HepG2 (cell line): Measurements from ENCODE around the gene TM9SF2. TPM values are rescaled to one million over a fixed set of nuclear protein-coding genes. Genes with fewer than 3 reads are reported as not detected.
A peak's percentile ranks its signal among the peaks of the same experiment; 100 is the strongest.

Experiments
- CEBPG ChIP-seq: IDR thresholded peaks from 2 replicates; pipeline ENCODE4 v1.6.1; 2016
- FOXA1 ChIP-seq, 2 experiments: fragments of 450-650 bp in 1 of 2; sonication (generic) in 1 of 2; formaldehyde crosslinking in 1 of 2; IDR thresholded peaks; 2 replicates each; pipeline versions ENCODE4 v1.4.0 to v1.6.1; 2016 to 2020; ENCODE audit warnings: missing genetic modification reagents in 1 of 2
- FOXP1 ChIP-seq, 2 experiments: fragments of 450-650 bp in 1 of 2; IDR thresholded peaks; 2 replicates each; pipeline ENCODE4 v1.6.1; 2017 to 2018; ENCODE audit warnings: antibody characterized with exemption in 1 of 2
- HNF4A ChIP-seq: sonication (generic); formaldehyde crosslinking; IDR thresholded peaks from 2 replicates; pipeline ENCODE4 v1.4.0; 2020; ENCODE audit warnings: missing genetic modification reagents
- MIXL1 ChIP-seq: IDR thresholded peaks from 2 replicates; pipeline ENCODE4 v1.6.1; 2016
- NCOA2 ChIP-seq: sonication (generic); formaldehyde crosslinking; IDR thresholded peaks from 2 replicates; pipeline ENCODE4 v1.8.0; 2022; ENCODE audit warnings: inconsistent platforms
- NCOR1 ChIP-seq: fragments of 200-600 bp; sonication (generic); IDR thresholded peaks from 2 replicates; pipeline ENCODE4 v1.7.0; 2017; ENCODE audit warnings: antibody characterized with exemption, low read length, borderline replicate concordance
- NFIC ChIP-seq: IDR thresholded peaks from 2 replicates; pipeline ENCODE4 v1.6.1; 2012; ENCODE audit warnings: mild to moderate bottlenecking, low read length, inconsistent platforms
- NFYB ChIP-seq: sonication (generic); formaldehyde crosslinking; IDR thresholded peaks from 2 replicates; pipeline ENCODE4 v1.4.0; 2020; ENCODE audit warnings: missing genetic modification reagents
- PITX1 ChIP-seq: sonication (generic); formaldehyde crosslinking; IDR thresholded peaks from 2 replicates; pipeline ENCODE4 v1.5.1; 2020; ENCODE audit warnings: mild to moderate bottlenecking, missing genetic modification reagents
- TCF7 ChIP-seq: sonication (generic); IDR thresholded peaks from 2 replicates; pipeline ENCODE4 v1.6.1; 2016; ENCODE audit warnings: antibody characterized with exemption, low read depth
- ZNF816 ChIP-seq: sonication (generic); formaldehyde crosslinking; IDR thresholded peaks from 2 replicates; pipeline ENCODE4 v1.8.0; 2022; ENCODE audit warnings: missing genetic modification reagents, mild to moderate bottlenecking, borderline replicate concordance
- polyA plus RNA-seq, 8 experiments: library from polyadenylated mRNA; depleted of rRNA in 3 of 8; stranded (reverse) in 7 of 8; unstranded in 1 of 8; fragments of >200 nt; fragmentation: Illumina TruSeq in 4 of 8; extraction: Trizol in 4 of 8; gene quantifications; 2 replicates each; pipeline versions ENCODE4 v1.2.1 to v1.2.3, GENCODE V29; 2011 to 2016; ENCODE audit warnings: low read depth in 4 of 8, missing spikeins in 1 of 8, mixed read lengths in 1 of 8; ENCODE audit not compliant: insufficient read depth in 1 of 8
- total RNA-seq, 5 experiments: library from RNA; depleted of rRNA; stranded (reverse); fragments of >200 nt; fragmentation: Illumina TruSeq; extraction: Trizol; gene quantifications; 2 replicates each; pipeline ENCODE4 v1.2.3, GENCODE V29; 2016; ENCODE audit warnings: low read depth in 1 of 5
- TF ChIP-seq, protein P1 (sequence below): sonication (generic); formaldehyde crosslinking; IDR thresholded peaks from 2 replicates; pipeline ENCODE4 v1.4.0; 2020; ENCODE audit warnings: mild to moderate bottlenecking, missing genetic modification reagents, borderline replicate concordance
- TF ChIP-seq, protein P2 (sequence below): sonication (generic); formaldehyde crosslinking; IDR thresholded peaks from 2 replicates; pipeline ENCODE4 v1.5.1; 2020; ENCODE audit warnings: mild to moderate bottlenecking, missing genetic modification reagents
- TF ChIP-seq, protein P3 (sequence below): IDR thresholded peaks from 2 replicates; pipeline ENCODE4 v1.6.1; 2016; ENCODE audit warnings: low read depth, missing genetic modification reagents, missing compliant biosample characterization
- TF ChIP-seq, protein P4 (sequence below): sonication (generic); formaldehyde crosslinking; IDR thresholded peaks from 2 replicates; pipeline ENCODE4 v1.8.1; 2023; ENCODE audit warnings: missing genetic modification reagents, mild to moderate bottlenecking, borderline replicate concordance

TM9SF2 gene
- total and polyA plus RNA-seq, 2 of the 13 experiments (the other 11 are each of a cell fraction or from before 2014, with no cell fraction given): 94.1 to 123 TPM

DNA sequence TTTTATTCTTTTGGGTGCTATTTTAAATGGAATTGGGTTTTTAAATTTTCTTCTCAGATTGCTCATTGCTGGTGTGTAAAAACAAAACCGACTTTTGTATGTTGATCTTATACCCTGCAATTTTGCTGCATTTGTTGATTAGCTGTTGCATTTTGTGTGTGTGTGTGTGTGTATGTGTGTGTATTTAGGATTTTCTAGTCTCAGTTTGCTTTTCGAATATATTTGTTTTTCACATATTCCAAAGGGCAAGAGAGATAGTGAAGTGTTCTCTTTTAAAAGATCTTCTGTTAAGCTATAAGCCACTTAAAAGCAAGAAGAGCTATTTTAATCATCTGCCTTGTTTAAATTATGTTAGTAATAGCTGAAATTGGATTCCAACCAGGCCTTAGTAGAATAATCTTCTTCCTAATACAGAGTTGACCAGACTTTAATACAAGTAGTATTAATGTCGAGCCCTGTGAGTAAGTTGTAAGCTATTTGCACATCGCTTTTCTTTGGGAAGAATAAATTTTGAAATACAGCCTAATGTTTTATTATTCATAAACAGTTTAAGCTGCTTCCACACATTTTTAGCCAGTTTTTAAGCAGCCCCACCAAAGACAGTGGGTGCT is 57.4 kb downstream of the TM9SF2 start (continued):
- TF ChIP-seq, protein P1, sequence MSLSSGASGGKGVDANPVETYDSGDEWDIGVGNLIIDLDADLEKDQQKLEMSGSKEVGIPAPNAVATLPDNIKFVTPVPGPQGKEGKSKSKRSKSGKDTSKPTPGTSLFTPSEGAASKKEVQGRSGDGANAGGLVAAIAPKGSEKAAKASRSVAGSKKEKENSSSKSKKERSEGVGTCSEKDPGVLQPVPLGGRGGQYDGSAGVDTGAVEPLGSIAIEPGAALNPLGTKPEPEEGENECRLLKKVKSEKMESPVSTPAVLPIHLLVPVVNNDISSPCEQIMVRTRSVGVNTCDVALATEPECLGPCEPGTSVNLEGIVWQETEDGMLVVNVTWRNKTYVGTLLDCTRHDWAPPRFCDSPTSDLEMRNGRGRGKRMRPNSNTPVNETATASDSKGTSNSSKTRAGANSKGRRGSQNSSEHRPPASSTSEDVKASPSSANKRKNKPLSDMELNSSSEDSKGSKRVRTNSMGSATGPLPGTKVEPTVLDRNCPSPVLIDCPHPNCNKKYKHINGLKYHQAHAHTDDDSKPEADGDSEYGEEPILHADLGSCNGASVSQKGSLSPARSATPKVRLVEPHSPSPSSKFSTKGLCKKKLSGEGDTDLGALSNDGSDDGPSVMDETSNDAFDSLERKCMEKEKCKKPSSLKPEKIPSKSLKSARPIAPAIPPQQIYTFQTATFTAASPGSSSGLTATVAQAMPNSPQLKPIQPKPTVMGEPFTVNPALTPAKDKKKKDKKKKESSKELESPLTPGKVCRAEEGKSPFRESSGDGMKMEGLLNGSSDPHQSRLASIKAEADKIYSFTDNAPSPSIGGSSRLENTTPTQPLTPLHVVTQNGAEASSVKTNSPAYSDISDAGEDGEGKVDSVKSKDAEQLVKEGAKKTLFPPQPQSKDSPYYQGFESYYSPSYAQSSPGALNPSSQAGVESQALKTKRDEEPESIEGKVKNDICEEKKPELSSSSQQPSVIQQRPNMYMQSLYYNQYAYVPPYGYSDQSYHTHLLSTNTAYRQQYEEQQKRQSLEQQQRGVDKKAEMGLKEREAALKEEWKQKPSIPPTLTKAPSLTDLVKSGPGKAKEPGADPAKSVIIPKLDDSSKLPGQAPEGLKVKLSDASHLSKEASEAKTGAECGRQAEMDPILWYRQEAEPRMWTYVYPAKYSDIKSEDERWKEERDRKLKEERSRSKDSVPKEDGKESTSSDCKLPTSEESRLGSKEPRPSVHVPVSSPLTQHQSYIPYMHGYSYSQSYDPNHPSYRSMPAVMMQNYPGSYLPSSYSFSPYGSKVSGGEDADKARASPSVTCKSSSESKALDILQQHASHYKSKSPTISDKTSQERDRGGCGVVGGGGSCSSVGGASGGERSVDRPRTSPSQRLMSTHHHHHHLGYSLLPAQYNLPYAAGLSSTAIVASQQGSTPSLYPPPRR: peak; percentile 82
- TF ChIP-seq FOXP1 (IDR thresholded peaks at IDR 0.05): peak; percentile 94
- TF ChIP-seq FOXP1 (CRISPR knock-in tag; IDR thresholded peaks at IDR 0.05): peak; percentile 91
- TF ChIP-seq NCOR1: 0 out of 2 replicates have a peak, but pooled peaks have one; percentile 36
- peak; percentile 53; the same call in 1 of the 2 replicates for TF ChIP-seq NCOA2 (CRISPR knock-in tag)
- peak; percentile 59 for TF ChIP-seq TCF7
- peak; percentile 13; the same call in 1 of the 2 replicates for TF ChIP-seq CEBPG (CRISPR knock-in tag)
- TF ChIP-seq, protein P2, sequence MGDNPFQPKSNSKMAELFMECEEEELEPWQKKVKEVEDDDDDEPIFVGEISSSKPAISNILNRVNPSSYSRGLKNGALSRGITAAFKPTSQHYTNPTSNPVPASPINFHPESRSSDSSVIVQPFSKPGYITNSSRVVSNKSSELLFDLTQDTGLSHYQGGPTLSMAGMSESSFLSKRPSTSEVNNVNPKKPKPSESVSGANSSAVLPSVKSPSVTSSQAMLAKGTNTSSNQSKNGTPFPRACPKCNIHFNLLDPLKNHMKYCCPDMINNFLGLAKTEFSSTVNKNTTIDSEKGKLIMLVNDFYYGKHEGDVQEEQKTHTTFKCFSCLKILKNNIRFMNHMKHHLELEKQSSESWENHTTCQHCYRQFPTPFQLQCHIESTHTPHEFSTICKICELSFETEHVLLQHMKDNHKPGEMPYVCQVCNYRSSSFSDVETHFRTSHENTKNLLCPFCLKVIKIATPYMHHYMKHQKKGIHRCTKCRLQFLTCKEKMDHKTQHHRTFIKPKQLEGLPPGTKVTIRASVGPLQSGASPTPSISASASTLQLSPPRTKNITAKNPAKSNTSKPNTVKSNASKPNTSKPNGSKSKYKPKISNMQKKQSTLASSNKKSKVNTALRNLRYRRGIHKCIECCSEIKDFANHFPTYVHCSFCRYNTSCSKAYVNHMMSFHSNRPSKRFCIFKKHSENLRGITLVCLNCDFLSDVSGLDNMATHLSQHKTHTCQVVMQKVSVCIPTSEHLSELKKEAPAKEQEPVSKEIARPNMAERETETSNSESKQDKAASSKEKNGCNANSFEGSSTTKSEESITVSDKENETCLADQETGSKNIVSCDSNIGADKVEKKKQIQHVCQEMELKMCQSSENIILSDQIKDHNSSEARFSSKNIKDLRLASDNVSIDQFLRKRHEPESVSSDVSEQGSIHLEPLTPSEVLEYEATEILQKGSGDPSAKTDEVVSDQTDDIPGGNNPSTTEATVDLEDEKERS (CRISPR knock-in tag): no peak
- TF ChIP-seq, protein P3, sequence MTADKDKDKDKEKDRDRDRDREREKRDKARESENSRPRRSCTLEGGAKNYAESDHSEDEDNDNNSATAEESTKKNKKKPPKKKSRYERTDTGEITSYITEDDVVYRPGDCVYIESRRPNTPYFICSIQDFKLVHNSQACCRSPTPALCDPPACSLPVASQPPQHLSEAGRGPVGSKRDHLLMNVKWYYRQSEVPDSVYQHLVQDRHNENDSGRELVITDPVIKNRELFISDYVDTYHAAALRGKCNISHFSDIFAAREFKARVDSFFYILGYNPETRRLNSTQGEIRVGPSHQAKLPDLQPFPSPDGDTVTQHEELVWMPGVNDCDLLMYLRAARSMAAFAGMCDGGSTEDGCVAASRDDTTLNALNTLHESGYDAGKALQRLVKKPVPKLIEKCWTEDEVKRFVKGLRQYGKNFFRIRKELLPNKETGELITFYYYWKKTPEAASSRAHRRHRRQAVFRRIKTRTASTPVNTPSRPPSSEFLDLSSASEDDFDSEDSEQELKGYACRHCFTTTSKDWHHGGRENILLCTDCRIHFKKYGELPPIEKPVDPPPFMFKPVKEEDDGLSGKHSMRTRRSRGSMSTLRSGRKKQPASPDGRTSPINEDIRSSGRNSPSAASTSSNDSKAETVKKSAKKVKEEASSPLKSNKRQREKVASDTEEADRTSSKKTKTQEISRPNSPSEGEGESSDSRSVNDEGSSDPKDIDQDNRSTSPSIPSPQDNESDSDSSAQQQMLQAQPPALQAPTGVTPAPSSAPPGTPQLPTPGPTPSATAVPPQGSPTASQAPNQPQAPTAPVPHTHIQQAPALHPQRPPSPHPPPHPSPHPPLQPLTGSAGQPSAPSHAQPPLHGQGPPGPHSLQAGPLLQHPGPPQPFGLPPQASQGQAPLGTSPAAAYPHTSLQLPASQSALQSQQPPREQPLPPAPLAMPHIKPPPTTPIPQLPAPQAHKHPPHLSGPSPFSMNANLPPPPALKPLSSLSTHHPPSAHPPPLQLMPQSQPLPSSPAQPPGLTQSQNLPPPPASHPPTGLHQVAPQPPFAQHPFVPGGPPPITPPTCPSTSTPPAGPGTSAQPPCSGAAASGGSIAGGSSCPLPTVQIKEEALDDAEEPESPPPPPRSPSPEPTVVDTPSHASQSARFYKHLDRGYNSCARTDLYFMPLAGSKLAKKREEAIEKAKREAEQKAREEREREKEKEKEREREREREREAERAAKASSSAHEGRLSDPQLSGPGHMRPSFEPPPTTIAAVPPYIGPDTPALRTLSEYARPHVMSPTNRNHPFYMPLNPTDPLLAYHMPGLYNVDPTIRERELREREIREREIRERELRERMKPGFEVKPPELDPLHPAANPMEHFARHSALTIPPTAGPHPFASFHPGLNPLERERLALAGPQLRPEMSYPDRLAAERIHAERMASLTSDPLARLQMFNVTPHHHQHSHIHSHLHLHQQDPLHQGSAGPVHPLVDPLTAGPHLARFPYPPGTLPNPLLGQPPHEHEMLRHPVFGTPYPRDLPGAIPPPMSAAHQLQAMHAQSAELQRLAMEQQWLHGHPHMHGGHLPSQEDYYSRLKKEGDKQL (CRISPR knock-in tag): peak; percentile 65
- peak; percentile 69; the same call in 1 of the 2 replicates for TF ChIP-seq NFIC
- peak; percentile 49; the same call in 1 of the 2 replicates for TF ChIP-seq FOXA1 (IDR thresholded peaks at IDR 0.05)
- peak; percentile 58; the same call in 1 of the 2 replicates for TF ChIP-seq FOXA1 (CRISPR knock-in tag; IDR thresholded peaks at IDR 0.05)
- TF ChIP-seq, protein P4, sequence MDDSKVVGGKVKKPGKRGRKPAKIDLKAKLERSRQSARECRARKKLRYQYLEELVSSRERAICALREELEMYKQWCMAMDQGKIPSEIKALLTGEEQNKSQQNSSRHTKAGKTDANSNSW (CRISPR knock-in tag): no peak
- no peak for TF ChIP-seq ZNF816 (CRISPR knock-in tag)
- peak; percentile 59; the same call in 1 of the 2 replicates for TF ChIP-seq MIXL1 (CRISPR knock-in tag)
- TF ChIP-seq HNF4A (CRISPR knock-in tag): peak; percentile 58; the same call in 1 of the 2 replicates
- TF ChIP-seq NFYB (CRISPR knock-in tag): no peak
- TF ChIP-seq PITX1 (CRISPR knock-in tag): peak; percentile 87
